AG04449 (cell line): ENCODE data around the gene NDUFA13.

ENCODE experiments used
- CTCF ChIA-PET: fragments of 350-600 bp; formaldehyde crosslinking; extraction: SDS; loops from one replicate; lab custom pipeline; 2021; ENCODE audit warnings: antibody characterized with exemption; lab: Yijun Ruan, JAX
- POLR2A ChIA-PET: fragments of 400-600, 350-600 bp; formaldehyde crosslinking; extraction: SDS; loops from one replicate; lab custom pipeline; 2020; ENCODE audit warnings: antibody characterized with exemption, inconsistent platforms; lab: Yijun Ruan, JAX
- DNase-seq: peaks from one replicate; pipeline ENCODE4 v3.0.0-alpha.2; 2010; ENCODE audit warnings: low read depth, low spot score
- H3K4me3 ChIP-seq: 2 replicates; pipeline ENCODE4 v1.5.1; 2011; ENCODE audit warnings: low read depth, mild to moderate bottlenecking, control low read depth, low read length
- CTCF ChIP-seq: IDR thresholded peaks from one replicate; pipeline ENCODE4 v1.5.1; 2011; ENCODE audit warnings: mild to moderate bottlenecking, moderate library complexity, low read length, control low read depth, inconsistent platforms; ENCODE audit not compliant: insufficient read depth; ENCODE audit errors: missing control alignments

NDUFA13 gene

GRCh38 chr19:19507354-19507753 lies 8.7 kb upstream of the NDUFA13 start:
- no peak for DNase-seq
- no peak for TF ChIP-seq CTCF
- no peak overlapping the region for H3K4me3 ChIP-seq
- CTCF ChIA-PET, result interaction anchor here (0.8 to 1.6 kb wide), 3 partner anchors 9 to 16 kb away, joined by 3 to 7 read pairs (median 3); partner anchors contain the start of gene NDUFA13
- POLR2A ChIA-PET, result no interaction called here

- no peak overlapping the region for H3K4me3 ChIP-seq
- TF ChIP-seq CTCF, result no peak
- no peak for DNase-seq
- ChIA-PET POLR2A (no interaction called here), CTCF (interaction anchor here (0.8 to 1.6 kb wide), 5 partner anchors 13 to 361 kb away, joined by 3 to 7 read pairs (median 4); no protein-coding TSS in a partner anchor)
Measured at GRCh38 chr19:19508217-19508616, 7.8 kb upstream of the NDUFA13 start.

- H3K4me3 ChIP-seq, result no peak overlapping the region
- TF ChIP-seq CTCF, result no peak
- ChIA-PET CTCF (interaction anchor here (1.9 to 3.7 kb wide), 2 partner anchors 20 to 22 kb away, joined by 7 to 22 read pairs; no protein-coding TSS in a partner anchor), POLR2A (no interaction called here)
- DNase-seq, result no peak
Measured at GRCh38 chr19:19510432-19510831, 5.6 kb upstream of the NDUFA13 start.

GRCh38 chr19:19513682-19514081 lies 2.3 kb upstream of the NDUFA13 start:
- CTCF ChIA-PET, result interaction anchor here (1.4 kb wide), 1 partner anchor 16 kb away, joined by 3 read pairs; the partner anchor contains the start of gene YJEFN3
- no peak for TF ChIP-seq CTCF
- no peak overlapping the region for H3K4me3 ChIP-seq
- DNase-seq, result no peak
- POLR2A ChIA-PET, result interaction anchor here (0.6 kb wide), 1 partner anchor 83 kb away, joined by 3 read pairs; no protein-coding TSS in a partner anchor

GRCh38 chr19:19514215-19514657 lies 1.8 kb upstream of the NDUFA13 start:
- TF ChIP-seq CTCF, result no peak
- DNase-seq, result no peak
- peak overlapping the region; percentile 27 for H3K4me3 ChIP-seq
- ChIA-PET CTCF (interaction anchor here (1.4 kb wide), 1 partner anchor 15 kb away, joined by 3 read pairs; the partner anchor contains the start of gene YJEFN3), POLR2A (interaction anchor here (0.6 kb wide), 1 partner anchor 83 kb away, joined by 3 read pairs; no protein-coding TSS in a partner anchor)

GRCh38 chr19:19514881-19515641 lies 964 bp upstream of the NDUFA13 start, which contains the start of gene TSSK6:
TSS of gene TSSK6 (minus strand) at chr19:19515548. CDS start at chr19:19515427, 121 bp downstream.
- ChIA-PET POLR2A (interaction anchor here (1.0 to 1.6 kb wide), 2 partner anchors 10 to 17 kb away, joined by 3 read pairs; no protein-coding TSS in a partner anchor), CTCF (interaction anchor here (1.1 to 3.5 kb wide), 4 partner anchors 17 to 153 kb away, joined by 4 to 22 read pairs (median 10); no protein-coding TSS in a partner anchor)
- DNase-seq, result no peak
- peak within 1 kb of the TSS; percentile 66 for H3K4me3 ChIP-seq
- no peak for TF ChIP-seq CTCF
